ENCODE data around the gene FYCO1. TPM values are rescaled to one million over a fixed set of nuclear protein-coding genes. Genes with fewer than 3 reads are reported as not detected.
A peak's percentile ranks its signal among the peaks of the same experiment; 100 is the strongest.

Gene FYCO1
- total and polyA plus RNA-seq, 10 donors = 5.2 to 40.1 (median 30.5) TPM

- TF ChIP-seq POLR2AphosphoS5 (IDR thresholded peaks at IDR 0.05) (peak in 1 of 3 donors; percentile 48), CTCF (IDR thresholded peaks at IDR 0.05 in 8 of 11, conservative IDR thresholded peaks at IDR 0.05 in 3 of 11) (no peak), POLR2A (IDR thresholded peaks at IDR 0.05) (no peak)
- Histone ChIP-seq H3K27ac (peak overlapping the region in 7 of 8 donors; percentile 2 to 89 (median 64)), H3K36me3 (peaks cover 0 to 100% (median 80%) of the 10 kb centered on the region in 6 donors), H3K9me3 (no peaks in the 10 kb centered on the region), H3K4me3 (no peak overlapping the region), H3K4me1 (peaks cover 0 to 47% (median 3%) of the 10 kb centered on the region in 6 donors), H3K27me3 (replicated peaks in 1 of 7) (no peaks in the 10 kb centered on the region)
- intact Hi-C loops (cut with DNase I; ENCODE audit: low total_unique reads) = no loop called here
- no peak for DNase-seq
- 77 to 95% (median 92%) methylated on average over 3 to 4 of the region's 4 CpGs for WGBS, 5 donors
These were observed 46.2 kb downstream of the FYCO1 start for GRCh38 chr3:45949432-45949831.

- WGBS, 5 donors = 89 to 95% (median 94%) methylated on average over 6 of the region's 6 CpGs
- H3K36me3 ChIP-seq = peaks cover 0 to 94% (median 75%) of the 10 kb centered on the region in 6 donors
These were observed 46.7 kb downstream of the FYCO1 start for GRCh38 chr3:45948881-45949280.

GRCh38 chr3:45948311-45948781 lies 47.3 kb downstream of the FYCO1 start:
- H3K36me3 ChIP-seq = peaks cover 0 to 89% (median 69%) of the 10 kb centered on the region in 6 donors
- intact Hi-C loops (cut with DNase I; ENCODE audit: low total_unique reads) = no loop called here
- H3K27me3 ChIP-seq (replicated peaks in 1 of 7) = no peaks in the 10 kb centered on the region
- DNase-seq = no peak
- no peaks in the 10 kb centered on the region for H3K9me3 ChIP-seq
- WGBS, 5 donors = 66 to 87% (median 83%) methylated on average over 6 of the region's 6 CpGs
- no peak for TF ChIP-seq POLR2AphosphoS5 (IDR thresholded peaks at IDR 0.05)
- TF ChIP-seq POLR2A (IDR thresholded peaks at IDR 0.05) = no peak
- no peak for TF ChIP-seq CTCF (IDR thresholded peaks at IDR 0.05 in 8 of 11, conservative IDR thresholded peaks at IDR 0.05 in 3 of 11)
- peak overlapping the region in 3 of 8 donors; percentile 75 to 89 (median 79) for H3K27ac ChIP-seq
- peaks cover 0 to 47% (median 3%) of the 10 kb centered on the region in 6 donors for H3K4me1 ChIP-seq
- peak overlapping the region in 2 of 8 donors; percentile 7 to 60 for H3K4me3 ChIP-seq

More at GRCh38 chr3:45948881-45949280, 46.7 kb downstream of the FYCO1 start:
- Histone ChIP-seq H3K27ac (peak overlapping the region in 6 of 8 donors; percentile 6 to 89 (median 70)), H3K27me3 (replicated peaks in 1 of 7) (no peaks in the 10 kb centered on the region), H3K9me3 (no peaks in the 10 kb centered on the region), H3K4me1 (peaks cover 0 to 47% (median 3%) of the 10 kb centered on the region in 6 donors), H3K4me3 (peak overlapping the region in 2 of 8 donors; percentile 7 to 60)
- TF ChIP-seq POLR2A (IDR thresholded peaks at IDR 0.05) (no peak), POLR2AphosphoS5 (IDR thresholded peaks at IDR 0.05) (no peak), CTCF (IDR thresholded peaks at IDR 0.05 in 8 of 11, conservative IDR thresholded peaks at IDR 0.05 in 3 of 11) (no peak)
- intact Hi-C loops (cut with DNase I; ENCODE audit: low total_unique reads) = no loop called here
- DNase-seq = no peak

- DNase-seq = no peak
- Histone ChIP-seq H3K9me3 (no peaks in the 10 kb centered on the region), H3K4me1 (peaks cover 0 to 52% (median 7%) of the 10 kb centered on the region in 6 donors), H3K27me3 (replicated peaks in 1 of 7) (no peaks in the 10 kb centered on the region), H3K4me3 (peak overlapping the region in 1 of 8 donors; percentile 60), H3K27ac (peak overlapping the region in 5 of 8 donors; percentile 10 to 89 (median 75)), H3K36me3 (peaks cover 0 to 87% (median 60%) of the 10 kb centered on the region in 6 donors)
- WGBS, 5 donors = 90 to 98% (median 95%) methylated on average over 3 of the region's 3 CpGs
- TF ChIP-seq CTCF (IDR thresholded peaks at IDR 0.05 in 8 of 11, conservative IDR thresholded peaks at IDR 0.05 in 3 of 11) = no peak
- intact Hi-C loops (cut with DNase I; ENCODE audit: low total_unique reads) = no loop called here
These were observed 48.3 kb downstream of the FYCO1 start for GRCh38 chr3:45947361-45947760.
